HG03139 (cell line): Measurements from ENCODE around the gene ARID5B.
"Not testable (repeated sequence)": the region's sequence is repeated elsewhere in the genome, so short reads cannot be mapped to it uniquely, and the experiment has no call there.

Experiments used
- ATAC-seq: cut with Tn5 transposase; IDR thresholded peaks from one replicate; pipeline ENCODE4 v1.9.1; 2021; ENCODE audit not compliant: unreplicated experiment

Gene ARID5B, protein sequence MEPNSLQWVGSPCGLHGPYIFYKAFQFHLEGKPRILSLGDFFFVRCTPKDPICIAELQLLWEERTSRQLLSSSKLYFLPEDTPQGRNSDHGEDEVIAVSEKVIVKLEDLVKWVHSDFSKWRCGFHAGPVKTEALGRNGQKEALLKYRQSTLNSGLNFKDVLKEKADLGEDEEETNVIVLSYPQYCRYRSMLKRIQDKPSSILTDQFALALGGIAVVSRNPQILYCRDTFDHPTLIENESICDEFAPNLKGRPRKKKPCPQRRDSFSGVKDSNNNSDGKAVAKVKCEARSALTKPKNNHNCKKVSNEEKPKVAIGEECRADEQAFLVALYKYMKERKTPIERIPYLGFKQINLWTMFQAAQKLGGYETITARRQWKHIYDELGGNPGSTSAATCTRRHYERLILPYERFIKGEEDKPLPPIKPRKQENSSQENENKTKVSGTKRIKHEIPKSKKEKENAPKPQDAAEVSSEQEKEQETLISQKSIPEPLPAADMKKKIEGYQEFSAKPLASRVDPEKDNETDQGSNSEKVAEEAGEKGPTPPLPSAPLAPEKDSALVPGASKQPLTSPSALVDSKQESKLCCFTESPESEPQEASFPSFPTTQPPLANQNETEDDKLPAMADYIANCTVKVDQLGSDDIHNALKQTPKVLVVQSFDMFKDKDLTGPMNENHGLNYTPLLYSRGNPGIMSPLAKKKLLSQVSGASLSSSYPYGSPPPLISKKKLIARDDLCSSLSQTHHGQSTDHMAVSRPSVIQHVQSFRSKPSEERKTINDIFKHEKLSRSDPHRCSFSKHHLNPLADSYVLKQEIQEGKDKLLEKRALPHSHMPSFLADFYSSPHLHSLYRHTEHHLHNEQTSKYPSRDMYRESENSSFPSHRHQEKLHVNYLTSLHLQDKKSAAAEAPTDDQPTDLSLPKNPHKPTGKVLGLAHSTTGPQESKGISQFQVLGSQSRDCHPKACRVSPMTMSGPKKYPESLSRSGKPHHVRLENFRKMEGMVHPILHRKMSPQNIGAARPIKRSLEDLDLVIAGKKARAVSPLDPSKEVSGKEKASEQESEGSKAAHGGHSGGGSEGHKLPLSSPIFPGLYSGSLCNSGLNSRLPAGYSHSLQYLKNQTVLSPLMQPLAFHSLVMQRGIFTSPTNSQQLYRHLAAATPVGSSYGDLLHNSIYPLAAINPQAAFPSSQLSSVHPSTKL

DNA sequence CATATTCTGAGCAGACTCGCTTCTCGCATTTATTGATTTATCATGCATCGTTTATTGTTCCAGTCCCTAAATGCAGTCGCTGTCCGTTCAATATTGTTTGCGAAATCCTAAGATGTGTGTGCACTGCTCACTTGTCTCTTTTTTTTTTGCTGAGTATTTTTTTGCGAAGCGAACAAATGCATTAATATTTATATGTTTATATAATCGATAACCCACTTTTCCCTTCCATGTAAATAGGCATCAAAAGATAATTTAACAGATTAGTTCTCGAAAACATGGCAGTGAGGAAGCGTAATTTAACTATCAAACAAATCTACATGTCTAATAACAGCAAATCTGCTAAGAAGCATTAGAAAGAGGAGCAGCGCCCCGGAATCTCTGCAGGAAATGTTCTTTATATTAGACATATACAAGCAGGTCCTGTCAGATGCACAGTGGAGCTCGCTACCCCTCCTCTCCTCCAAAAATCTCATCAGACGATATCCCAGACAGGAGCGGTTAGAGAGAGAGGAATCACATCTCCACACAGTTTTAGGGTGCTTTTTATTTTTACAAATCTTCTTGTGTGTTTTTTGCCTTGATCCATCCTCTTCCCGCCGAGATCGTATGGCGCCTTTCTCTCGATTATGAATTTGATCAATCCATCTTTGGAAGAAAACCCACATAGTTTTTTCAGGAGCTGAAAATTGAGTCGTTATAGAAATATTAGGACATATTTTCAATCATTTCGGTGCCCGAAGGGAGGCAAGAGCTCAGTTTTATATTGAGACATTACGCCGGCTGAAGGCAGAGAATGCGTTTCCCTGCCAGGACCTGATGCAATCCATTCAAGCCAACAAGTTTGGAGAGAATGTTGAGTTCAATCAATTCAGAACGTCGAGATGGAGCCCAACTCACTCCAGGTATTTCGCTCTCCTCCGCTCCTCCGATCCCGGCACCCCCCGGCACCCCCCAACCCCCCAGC is at the start of gene ARID5B:
Gene ARID5B (plus strand): TSS at position 871 of the 964 bp plus-strand sequence. CDS start 11 bp downstream, at position 882.
- ATAC-seq: no peak

DNA sequence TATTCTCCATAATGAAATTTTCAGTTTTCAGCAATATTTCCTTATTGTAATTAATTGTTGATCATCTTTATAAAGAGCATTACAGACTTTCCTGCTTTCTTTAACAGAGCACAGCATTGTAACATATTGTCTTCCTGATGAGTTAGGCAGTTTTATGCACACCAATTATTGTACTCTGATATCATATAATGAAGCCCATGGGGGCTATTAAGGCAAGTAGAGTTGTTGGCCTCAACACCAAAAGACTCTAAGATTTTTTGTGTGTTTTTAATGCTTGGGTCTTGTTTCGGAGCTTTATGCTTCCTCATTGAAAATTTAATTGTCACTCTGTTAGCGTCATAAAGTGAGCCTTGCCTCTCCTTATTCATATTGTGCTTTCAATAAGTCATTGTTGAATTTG is 49.2 kb upstream of the ARID5B start:
- ATAC-seq: no peak

DNA sequence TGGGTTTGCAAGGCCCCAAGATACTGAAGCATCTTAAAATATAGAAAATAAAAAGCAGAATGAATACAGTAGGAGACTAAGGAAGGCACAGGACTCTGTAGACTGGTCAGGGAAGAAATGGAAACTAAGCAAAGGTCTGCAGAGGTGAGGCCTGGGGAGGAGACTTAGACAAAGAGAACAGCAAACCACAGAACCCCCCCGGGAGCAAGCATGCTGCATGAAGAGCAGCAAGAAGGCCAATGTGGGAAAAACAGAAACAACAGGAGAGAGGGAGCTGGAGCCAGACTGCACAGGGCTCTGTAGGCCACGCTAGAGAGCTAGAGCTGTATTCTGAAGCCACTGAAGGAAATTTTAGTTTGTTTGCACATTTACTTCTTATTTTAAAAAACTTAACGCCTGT is 45.7 kb upstream of the ARID5B start:
- ATAC-seq: no peak

DNA sequence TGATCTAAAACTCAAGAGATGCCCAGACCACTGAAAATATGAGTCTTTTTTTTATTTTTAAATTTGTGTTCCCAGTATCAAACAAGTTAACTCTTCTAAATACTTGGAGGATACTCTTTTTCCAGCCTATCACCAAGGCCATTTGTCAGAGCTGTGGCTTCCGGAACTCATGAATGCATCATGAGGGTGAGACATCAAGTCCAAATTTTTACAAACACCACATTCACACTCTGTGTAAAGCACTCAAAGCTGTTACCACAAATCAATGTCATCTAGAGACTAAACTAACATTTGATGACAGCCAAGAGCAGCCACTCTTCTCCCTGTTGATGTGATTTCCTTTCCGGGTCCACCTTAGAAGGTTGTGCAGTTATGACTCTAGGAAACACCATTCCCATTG is 43.8 kb upstream of the ARID5B start:
- no peak for ATAC-seq

DNA sequence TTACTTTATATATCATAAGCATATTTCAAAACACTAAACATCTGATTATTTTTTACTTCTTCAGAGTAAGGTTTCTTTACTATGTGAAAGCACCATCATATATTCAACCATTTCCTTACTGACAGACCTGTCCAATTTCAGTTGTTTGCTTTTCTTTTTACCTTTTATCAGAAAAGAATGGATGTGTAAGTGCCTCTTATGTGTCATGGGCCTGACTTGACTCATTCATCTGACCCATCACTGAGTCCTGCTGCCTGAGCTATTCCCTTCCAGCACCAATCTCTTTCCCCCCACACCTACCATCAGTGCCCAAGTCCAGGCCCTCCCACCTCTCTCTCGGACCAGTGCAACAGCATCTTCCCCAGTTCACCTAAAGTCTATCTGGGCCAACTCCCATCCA is 41.7 kb upstream of the ARID5B start:
- ATAC-seq: no peak

DNA sequence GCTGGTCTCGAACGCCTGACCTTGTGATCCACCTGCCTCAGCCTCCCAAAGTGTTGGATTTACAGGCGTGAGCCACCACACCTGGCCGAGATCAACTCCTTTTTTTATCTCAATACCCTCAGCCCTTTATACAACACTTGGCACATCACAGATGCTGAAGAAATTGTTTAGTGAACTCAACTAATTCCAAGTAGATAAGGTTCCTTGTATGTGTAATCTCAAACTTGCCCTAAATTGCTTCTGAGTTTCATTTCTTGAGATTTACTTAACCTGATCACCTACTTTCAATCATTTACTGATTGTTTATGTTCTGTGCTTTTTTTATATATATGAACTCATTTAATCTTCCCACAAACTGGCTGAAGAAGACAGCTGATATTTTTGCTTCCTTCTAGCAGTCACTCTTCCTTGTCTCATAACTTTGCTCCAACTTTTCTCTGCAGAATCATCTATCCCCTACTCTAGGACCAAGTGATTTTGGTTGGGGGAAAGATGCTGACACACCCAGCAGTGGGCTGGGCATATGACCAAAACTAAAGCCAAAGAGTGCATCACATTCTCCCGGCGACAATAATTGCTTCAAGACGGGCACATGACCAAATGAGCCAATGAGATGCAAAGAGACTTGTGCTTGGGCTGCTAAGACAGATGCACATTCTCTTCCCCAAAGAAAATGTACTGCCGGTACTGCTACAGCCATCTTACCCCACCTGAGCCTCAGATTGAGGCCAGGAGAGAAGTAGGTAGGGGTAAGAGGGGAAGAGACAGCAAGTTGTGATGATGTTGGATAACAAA is 40.3 kb upstream of the ARID5B start:
- ATAC-seq: no peak

DNA sequence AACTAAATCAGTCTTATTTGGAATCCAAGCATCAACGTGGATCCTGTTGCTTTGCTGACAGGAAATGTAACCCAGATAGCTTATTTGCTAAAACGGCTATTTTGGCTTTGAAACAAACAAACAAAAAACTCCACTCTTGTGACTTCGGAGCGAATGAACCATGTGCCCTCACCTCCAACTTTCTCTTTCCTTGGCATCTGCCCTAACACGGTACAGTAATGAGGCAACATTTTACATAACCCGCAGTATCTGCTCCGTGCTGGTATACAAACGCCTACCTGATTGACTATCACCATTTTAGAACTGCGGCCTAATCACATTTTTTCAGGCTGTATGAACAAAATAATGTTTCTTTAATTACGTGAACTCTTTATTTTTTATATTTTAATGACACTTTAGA is 37.5 kb upstream of the ARID5B start:
- no peak for ATAC-seq

DNA sequence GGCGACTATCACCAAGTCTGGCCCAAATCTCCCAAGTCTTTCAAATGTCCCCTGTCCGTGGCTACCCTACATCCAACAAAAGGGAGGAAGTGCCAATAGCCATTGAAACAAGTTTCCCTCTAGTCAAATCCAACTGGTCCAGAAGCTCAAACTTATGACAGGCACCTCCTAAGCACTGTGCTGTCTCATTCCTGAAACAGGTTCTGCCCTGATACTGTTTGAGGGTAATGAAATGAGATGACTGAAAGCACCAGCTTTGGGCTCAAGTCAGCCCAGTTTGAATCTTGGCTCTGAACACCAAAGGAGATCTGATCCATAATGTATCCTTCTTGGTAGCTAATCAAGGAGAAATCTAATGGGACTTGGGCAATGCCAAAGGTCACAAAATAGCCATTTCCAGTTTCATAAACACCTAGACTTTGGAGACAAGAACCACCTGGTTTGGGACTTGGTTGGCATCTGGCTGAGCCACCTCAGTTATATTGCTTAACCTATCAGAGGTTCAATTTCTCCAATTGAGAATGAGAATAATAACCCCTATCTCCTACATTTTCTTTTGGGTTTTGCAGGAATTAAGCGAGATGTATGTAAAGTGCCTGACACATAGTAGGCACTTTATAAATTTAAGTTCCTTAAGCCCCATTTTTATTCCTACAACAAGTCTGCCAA is 34.7 kb upstream of the ARID5B start:
- ATAC-seq: no peak

DNA sequence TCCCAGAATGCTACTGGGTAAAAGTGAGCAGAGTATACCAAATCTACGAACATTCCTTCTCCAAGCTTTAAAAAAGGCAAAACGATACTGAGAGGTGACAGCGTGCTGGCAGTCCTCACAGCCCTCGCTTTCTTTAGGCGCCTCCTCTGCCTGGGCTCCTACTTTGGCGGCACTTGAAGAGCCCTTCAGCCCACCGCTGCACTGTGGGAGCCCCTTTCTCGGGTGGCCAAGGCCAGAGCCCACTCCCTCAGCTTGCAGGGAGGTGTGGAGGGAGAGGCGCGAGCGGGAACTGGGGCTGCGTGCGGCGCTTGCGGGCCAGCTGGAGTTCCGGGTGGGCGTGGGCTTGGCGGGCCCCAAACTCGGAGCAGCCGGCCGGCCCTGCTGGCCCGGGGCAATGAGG is 34.1 kb upstream of the ARID5B start:
- not testable (repeated sequence) for ATAC-seq

DNA sequence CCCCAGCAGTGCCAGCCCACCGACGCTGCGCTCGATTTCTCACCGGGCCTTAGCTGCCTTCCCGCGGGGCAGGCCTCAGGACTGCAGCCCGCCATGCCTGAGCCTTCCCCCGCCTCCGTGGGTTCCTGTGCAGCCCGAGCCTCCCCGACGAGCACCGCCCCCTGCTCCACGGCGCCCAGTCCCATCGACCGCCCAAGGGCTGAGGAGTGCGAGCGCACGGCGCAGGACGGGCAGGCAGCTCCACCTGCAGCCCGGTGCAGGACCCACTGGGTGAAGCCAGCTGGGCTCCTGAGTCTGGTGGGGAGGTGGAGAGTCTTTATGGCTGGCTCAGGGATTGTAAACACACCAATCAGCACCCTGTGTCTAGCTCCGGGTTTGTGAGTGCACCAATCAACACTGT is 33.7 kb upstream of the ARID5B start:
- ATAC-seq: not testable (repeated sequence)

DNA sequence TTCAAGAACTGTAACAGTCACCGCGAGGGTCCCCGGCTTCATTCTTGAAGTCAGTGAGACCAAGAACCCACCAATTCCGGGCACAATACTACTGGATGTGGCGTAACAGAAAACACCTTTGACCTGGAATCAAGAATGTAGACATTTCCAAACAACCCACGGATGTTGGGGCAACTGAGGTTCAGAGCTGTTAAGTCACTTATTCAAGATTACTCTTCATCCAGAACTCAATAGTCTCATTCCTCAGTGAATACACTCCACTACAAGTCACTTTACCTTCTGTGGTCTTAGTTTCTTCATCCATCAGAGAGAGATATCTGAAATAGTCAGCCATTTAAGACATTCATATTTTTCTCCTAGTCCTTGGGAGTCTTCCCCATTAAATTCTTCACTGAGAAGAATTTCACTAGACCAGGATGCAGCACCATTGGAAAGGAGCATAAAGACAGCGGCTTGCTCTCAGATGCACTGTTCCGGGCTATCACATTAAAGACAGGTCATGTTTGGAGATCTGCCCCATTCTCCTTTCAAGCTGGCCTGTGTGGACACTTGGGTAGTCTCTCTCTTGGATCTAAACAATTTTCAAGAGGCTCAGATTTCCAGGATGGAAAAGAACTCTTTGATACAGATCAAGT is 32.3 kb upstream of the ARID5B start:
- ATAC-seq: no peak

DNA sequence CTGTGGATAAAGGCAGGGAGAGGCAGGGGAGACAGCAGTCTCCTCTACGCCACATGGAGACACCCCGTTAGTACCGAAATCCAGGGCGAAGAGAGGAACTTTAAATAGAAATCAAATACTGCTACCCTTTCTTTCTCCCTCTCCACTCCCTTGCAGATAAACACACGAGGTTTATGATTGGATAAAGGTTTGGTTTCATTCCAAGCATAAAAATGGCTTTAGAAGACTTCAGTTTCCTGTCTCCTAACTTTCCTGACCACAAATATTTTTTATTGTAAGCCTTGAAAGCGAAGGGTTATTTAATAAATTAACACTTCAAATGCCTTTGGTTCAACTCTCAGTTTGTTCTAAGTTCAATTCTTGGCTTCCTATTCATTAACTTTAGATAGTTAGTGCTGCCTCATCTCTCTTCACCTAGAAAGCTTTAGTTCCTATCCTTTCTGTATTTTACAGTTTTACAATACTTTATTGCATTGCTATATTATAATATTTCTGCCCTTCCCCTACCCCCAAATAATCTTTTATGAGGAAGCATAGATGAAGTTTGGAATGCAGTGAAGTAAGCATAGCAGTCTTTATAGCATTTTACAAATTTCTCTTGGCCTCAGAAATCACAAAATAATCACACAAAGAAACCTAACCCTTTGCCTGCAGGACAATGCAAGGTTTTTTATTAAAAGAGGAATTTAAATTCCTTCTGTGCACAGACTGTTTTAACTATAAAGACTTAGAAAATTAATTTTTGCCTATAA is 31.5 kb upstream of the ARID5B start:
- ATAC-seq: no peak

DNA sequence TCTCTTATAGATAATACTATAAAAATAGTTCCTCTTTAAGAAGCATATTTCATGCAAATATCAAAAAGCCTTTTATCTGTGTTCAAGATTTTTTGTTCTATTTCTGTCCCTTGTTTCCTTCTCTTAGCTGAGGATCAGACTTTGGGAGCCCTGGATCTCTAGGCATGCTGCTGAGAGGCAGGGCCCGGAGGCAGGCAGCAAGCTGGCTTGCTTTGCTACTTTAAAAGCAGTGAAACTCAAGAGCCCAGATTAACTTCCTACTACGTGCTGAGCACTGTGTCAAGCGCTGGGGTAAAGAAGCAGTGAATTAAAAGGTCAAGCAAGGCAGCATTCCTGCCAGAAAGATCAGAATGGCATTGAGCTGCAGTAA is 31.0 kb upstream of the ARID5B start:
- ATAC-seq: no peak

DNA sequence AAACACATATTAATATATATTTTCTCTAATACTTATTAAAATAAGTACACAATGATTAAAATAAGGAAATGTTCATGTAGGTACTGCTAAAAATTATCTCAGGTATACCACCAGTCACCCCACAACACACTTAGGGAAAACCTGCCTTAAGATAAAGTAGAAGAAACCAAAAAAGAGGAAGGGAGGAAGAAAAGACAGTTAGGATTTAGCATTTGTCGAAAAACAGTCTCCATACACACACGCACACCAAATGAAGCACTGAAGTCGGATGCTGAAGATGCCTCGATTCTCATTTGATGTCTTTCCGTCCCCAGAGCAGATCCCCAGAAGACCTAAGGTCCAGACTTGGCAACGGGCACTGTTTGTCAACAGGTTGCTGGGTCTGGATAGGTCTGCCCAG is 30.0 kb upstream of the ARID5B start:
- ATAC-seq: no peak

DNA sequence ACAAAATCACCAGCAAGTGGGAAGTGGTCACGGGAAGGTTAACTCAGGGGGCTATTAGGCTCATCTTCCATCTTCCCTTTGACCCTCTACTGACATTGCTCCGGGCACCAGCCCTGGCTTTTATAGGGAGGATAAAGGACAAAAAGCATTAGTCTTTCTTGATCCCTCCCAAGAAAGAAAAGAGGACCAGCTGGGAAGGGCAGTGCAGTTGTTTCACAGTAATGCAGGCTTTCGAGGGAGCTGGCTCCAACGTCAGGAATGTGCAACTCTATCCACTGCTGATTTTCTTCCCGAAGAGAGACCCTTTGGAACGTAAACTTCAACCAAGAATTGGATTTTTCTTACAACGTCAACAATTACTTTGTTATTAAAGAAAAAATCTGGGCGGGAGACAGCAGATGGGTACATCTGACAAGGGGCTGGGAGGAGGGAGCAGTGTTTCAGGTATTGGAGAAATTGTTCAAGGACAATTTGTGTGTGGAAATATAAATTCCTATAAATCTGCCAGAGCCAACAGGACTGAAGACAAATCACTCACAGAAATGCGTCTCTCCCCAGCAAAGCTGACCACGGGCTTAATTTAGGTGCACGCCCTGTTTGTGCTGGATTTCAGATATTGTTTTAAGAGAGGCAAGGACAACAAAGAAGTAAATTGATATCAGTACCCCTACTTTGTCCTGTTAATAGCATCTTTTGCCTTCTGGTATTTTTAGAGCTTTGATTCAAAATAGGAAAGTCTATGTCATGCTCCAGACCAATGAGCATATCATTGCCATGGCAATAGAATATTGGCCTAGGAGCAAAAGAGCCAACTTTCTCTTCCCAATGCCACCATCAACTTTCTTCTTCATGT is 23.4 kb upstream of the ARID5B start:
- ATAC-seq: no peak

DNA sequence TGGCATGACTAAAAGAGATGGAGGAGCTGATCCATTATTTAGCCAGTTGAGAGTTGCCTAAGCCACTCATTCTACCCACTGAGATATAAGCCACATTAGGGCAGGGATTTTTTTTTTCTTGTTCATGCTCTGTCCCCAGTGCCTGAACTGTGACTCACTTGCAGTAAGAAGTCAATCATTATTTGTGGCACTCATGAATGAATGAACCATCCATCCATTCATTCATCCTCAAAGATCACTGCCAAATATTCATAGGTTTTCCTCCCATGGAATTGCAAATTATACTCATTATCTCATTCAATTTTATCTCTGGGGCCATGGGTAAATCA is 22.8 kb upstream of the ARID5B start:
- no peak for ATAC-seq
